Endodermal cell (in vitro differentiated cells): Measurements from ENCODE around the gene MOCS3. TPM values are rescaled to one million over a fixed set of nuclear protein-coding genes. Genes with fewer than 3 reads are reported as not detected.

Source experiments
- DNase-seq: peaks from one replicate; pipeline ENCODE4 v3.0.0-alpha.2; 2017
- H3K27ac ChIP-seq: 2 replicates; pipeline ENCODE4 v1.5.1; 2013; ENCODE audit warnings: mild to moderate bottlenecking, low read depth, low read length, moderate library complexity
- H3K27me3 ChIP-seq: 2 replicates; pipeline ENCODE4 v1.6.1; 2013; ENCODE audit warnings: mild to moderate bottlenecking, low read length, moderate library complexity; ENCODE audit not compliant: insufficient read depth, control insufficient read depth, poor library complexity, severe bottlenecking
- H3K36me3 ChIP-seq: 2 replicates; pipeline ENCODE4 v1.7.0; 2013; ENCODE audit warnings: mild to moderate bottlenecking, low read length, moderate library complexity; ENCODE audit not compliant: control insufficient read depth, insufficient read depth
- H3K4me1 ChIP-seq: one replicate; pipeline ENCODE4 v1.7.0; 2013; ENCODE audit warnings: low read length; ENCODE audit not compliant: control insufficient read depth, insufficient read depth
- H3K4me3 ChIP-seq: 2 replicates; pipeline ENCODE4 v1.5.1; 2013; ENCODE audit warnings: mild to moderate bottlenecking, low read length, moderate library complexity
- H3K9ac ChIP-seq: 2 replicates; pipeline ENCODE4 v1.6.1; 2013; ENCODE audit warnings: mild to moderate bottlenecking, low read length, moderate library complexity; ENCODE audit not compliant: poor library complexity, severe bottlenecking; ENCODE audit errors: extremely low read depth
- H3K9me3 ChIP-seq: 2 replicates; pipeline ENCODE4 v1.6.1; 2013; ENCODE audit warnings: mild to moderate bottlenecking, low read length, moderate library complexity; ENCODE audit not compliant: control insufficient read depth
- H3K27ac Mint-ChIP-seq: 2 replicates; pipeline ENCODE4 v1.8.0; 2020; ENCODE audit warnings: mixed read lengths
- H3K27me3 Mint-ChIP-seq: 2 replicates; pipeline ENCODE4 v1.8.0; 2021; ENCODE audit warnings: mild to moderate bottlenecking, mixed read lengths; ENCODE audit not compliant: insufficient read depth
- H3K36me3 Mint-ChIP-seq: 2 replicates; pipeline ENCODE4 v1.8.0; 2020; ENCODE audit warnings: low read depth, mixed read lengths
- H3K4me1 Mint-ChIP-seq: 2 replicates; pipeline ENCODE4 v1.8.0; 2020; ENCODE audit warnings: mixed read lengths
- H3K4me3 Mint-ChIP-seq: 2 replicates; pipeline ENCODE4 v1.8.0; 2020; ENCODE audit warnings: mild to moderate bottlenecking, moderate library complexity, mixed read lengths
- H3K9me3 Mint-ChIP-seq: 2 replicates; pipeline ENCODE4 v1.8.0; 2020; ENCODE audit warnings: mild to moderate bottlenecking, mixed read lengths
- CTCF ChIP-seq: fragments of 200-600 bp; sonication (generic); conservative IDR thresholded peaks from 2 replicates; pipeline ENCODE4 v1.5.0; 2021; ENCODE audit warnings: antibody characterized with exemption, mild to moderate bottlenecking
- WGBS, 2 experiments: methylation state at CpG; one replicate each; pipeline versions ENCODE4 v1.1.5 to v1.1.7; 2013; ENCODE audit warnings: missing lambda C conversion rate in 2 of 2, mixed read lengths in 1 of 2; ENCODE audit not compliant: insufficient coverage in 1 of 2, insufficient read length in 1 of 2; 5-methylcytosine and 5-hydroxymethylcytosine counted together
- total RNA-seq, 2 donors: library from RNA; stranded (reverse); fragmentation: NEBNext Ultra II Directional in 1 of 2; extraction: Animal tissue kit (Norgen Biotek cat#: 25700) in 1 of 2; gene quantifications; 2 replicates in 1 of 2; 3 replicates in 1 of 2; pipeline ENCODE4 v1.2.1, GENCODE V29; 2021

Gene MOCS3
- total RNA-seq, 2 donors from 2014 or later = 4.7 to 5.5 TPM

- no peaks in the 10 kb centered on the region for H3K36me3 ChIP-seq
- Mint-ChIP-seq H3K36me3 (no peaks in the 10 kb centered on the region), H3K27ac (no peak overlapping the region), H3K9me3 (peaks cover 2% of the 10 kb centered on the region), H3K4me3 (no peak overlapping the region), H3K27me3 (peaks cover 11% of the 10 kb centered on the region), H3K4me1 (peaks cover 2% of the 10 kb centered on the region)
- H3K27me3 ChIP-seq = no peaks in the 10 kb centered on the region
- H3K4me1 ChIP-seq = no peaks in the 10 kb centered on the region
- WGBS, 2 experiments = 79 to 82% methylated on average over 7 to 8 of the region's 8 CpGs
- H3K4me3 ChIP-seq = no peak overlapping the region
- H3K27ac ChIP-seq = no peak overlapping the region
- H3K9ac ChIP-seq = no peak overlapping the region
- TF ChIP-seq CTCF = no peak
- DNase-seq = no peak
- H3K9me3 ChIP-seq = no peaks in the 10 kb centered on the region
Measured at GRCh38 chr20:50980071-50980681, 21.6 kb downstream of the MOCS3 start.

- H3K27ac Mint-ChIP-seq = no peak overlapping the region
- H3K4me3 Mint-ChIP-seq = no peak overlapping the region
- no peak overlapping the region for H3K27ac ChIP-seq
Measured at GRCh38 chr20:50980851-50981713, 22.5 kb downstream of the MOCS3 start.

GRCh38 chr20:50981714-50982048 lies 23.1 kb downstream of the MOCS3 start:
- H3K4me1 Mint-ChIP-seq = peaks cover 2% of the 10 kb centered on the region
- Histone ChIP-seq H3K9me3 (no peaks in the 10 kb centered on the region), H3K27ac (no peak overlapping the region), H3K4me3 (no peak overlapping the region), H3K36me3 (no peaks in the 10 kb centered on the region), H3K9ac (no peak overlapping the region), H3K4me1 (no peaks in the 10 kb centered on the region), H3K27me3 (no peaks in the 10 kb centered on the region)
- H3K4me3 Mint-ChIP-seq = no peak overlapping the region
- H3K9me3 Mint-ChIP-seq = peaks cover 2% of the 10 kb centered on the region
- 98 to 100% methylated on average over 2 to 3 of the region's 3 CpGs for WGBS, 2 experiments
- TF ChIP-seq CTCF = peak; percentile 12
- DNase-seq = no peak
- no peaks in the 10 kb centered on the region for H3K36me3 Mint-ChIP-seq
- no peak overlapping the region for H3K27ac Mint-ChIP-seq
- H3K27me3 Mint-ChIP-seq = peaks cover 11% of the 10 kb centered on the region

More at GRCh38 chr20:50980851-50981713, 22.5 kb downstream of the MOCS3 start:
- no peaks in the 10 kb centered on the region for H3K36me3 ChIP-seq
- 71 to 75% methylated on average over 15 to 26 of the region's 26 CpGs for WGBS, 2 experiments
- H3K27me3 ChIP-seq = no peaks in the 10 kb centered on the region
- H3K4me3 ChIP-seq = no peak overlapping the region
- no peaks in the 10 kb centered on the region for H3K9me3 ChIP-seq
- DNase-seq = peak; percentile 90
- no peaks in the 10 kb centered on the region for H3K4me1 ChIP-seq
- H3K4me1 Mint-ChIP-seq = peaks cover 2% of the 10 kb centered on the region
- H3K9ac ChIP-seq = no peak overlapping the region
- H3K36me3 Mint-ChIP-seq = no peaks in the 10 kb centered on the region
- peaks cover 2% of the 10 kb centered on the region for H3K9me3 Mint-ChIP-seq
- H3K27me3 Mint-ChIP-seq = peaks cover 11% of the 10 kb centered on the region
- peak; percentile 96 for TF ChIP-seq CTCF
